Activated T-helper 17 cell treated with anti-CD3 and anti-CD28 coated beads, Interleukin-2, amount 50 U/mL, for 72 hours (primary cell): ENCODE results near the gene EIF4G3. TPM values are rescaled to one million over a fixed set of nuclear protein-coding genes. Genes with fewer than 3 reads are reported as not detected.
A peak's percentile ranks its signal among the peaks of the same experiment; 100 is the strongest.
"Not testable (repeated sequence)": the region's sequence is repeated elsewhere in the genome, so short reads cannot be mapped to it uniquely, and the experiment has no call there.

ENCODE experiments used
- ATAC-seq: fragments of 150-1000 bp; cut with Tn5 transposase; replicated peaks from 2 replicates; pipeline ENCODE4 v1.10.0; 2021; ENCODE audit warnings: mild to moderate bottlenecking, moderate library complexity
- H3K27ac Mint-ChIP-seq: one replicate; pipeline ENCODE4 v1.8.0; 2022; ENCODE audit warnings: mixed read lengths
- H3K27me3 Mint-ChIP-seq: one replicate; pipeline ENCODE4 v1.8.0; 2022; ENCODE audit warnings: mixed read lengths
- H3K36me3 Mint-ChIP-seq: one replicate; pipeline ENCODE4 v1.8.0; 2022; ENCODE audit warnings: low read depth, mild to moderate bottlenecking, mixed read lengths
- H3K4me1 Mint-ChIP-seq: one replicate; pipeline ENCODE4 v1.8.0; 2022; ENCODE audit warnings: mixed read lengths
- H3K4me3 Mint-ChIP-seq: one replicate; pipeline ENCODE4 v1.8.0; 2022; ENCODE audit warnings: mild to moderate bottlenecking, mixed read lengths
- H3K9me3 Mint-ChIP-seq: one replicate; pipeline ENCODE4 v1.8.0; 2022; ENCODE audit warnings: mixed read lengths
- total RNA-seq, 2 donors: library from RNA; stranded (reverse); gene quantifications; one replicate each; pipeline ENCODE4 v1.2.3, GENCODE V29; 2022

The EIF4G3 gene
- total RNA-seq, 2 donors from 2014 or later: 32.9 to 56.2 TPM

DNA sequence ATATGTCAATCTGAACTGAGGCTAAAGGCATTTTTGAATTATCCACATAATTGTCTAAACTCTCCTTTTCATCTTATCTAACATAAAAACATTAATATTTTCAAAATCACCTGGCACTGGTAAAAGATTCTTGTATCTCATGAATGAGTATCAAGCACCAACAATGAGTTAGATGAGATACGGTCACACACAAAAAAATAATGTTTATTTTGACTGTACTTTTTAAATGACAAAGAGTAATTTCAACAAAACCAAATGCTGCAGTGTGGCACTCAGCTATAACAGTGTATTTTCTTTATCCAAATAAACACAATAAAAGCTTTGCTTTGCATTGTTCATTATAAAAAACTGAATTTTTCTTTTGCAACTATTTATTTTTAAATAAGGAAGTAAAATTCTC lies 59.5 kb downstream of the EIF4G3 start:
- Mint-ChIP-seq H3K27me3 (no peaks in the 10 kb centered on the region), H3K36me3 (peaks cover 6% of the 10 kb centered on the region), H3K9me3 (no peaks in the 10 kb centered on the region), H3K4me1 (no peaks in the 10 kb centered on the region), H3K27ac (no peak overlapping the region), H3K4me3 (no peak overlapping the region)
- no peak for ATAC-seq

DNA sequence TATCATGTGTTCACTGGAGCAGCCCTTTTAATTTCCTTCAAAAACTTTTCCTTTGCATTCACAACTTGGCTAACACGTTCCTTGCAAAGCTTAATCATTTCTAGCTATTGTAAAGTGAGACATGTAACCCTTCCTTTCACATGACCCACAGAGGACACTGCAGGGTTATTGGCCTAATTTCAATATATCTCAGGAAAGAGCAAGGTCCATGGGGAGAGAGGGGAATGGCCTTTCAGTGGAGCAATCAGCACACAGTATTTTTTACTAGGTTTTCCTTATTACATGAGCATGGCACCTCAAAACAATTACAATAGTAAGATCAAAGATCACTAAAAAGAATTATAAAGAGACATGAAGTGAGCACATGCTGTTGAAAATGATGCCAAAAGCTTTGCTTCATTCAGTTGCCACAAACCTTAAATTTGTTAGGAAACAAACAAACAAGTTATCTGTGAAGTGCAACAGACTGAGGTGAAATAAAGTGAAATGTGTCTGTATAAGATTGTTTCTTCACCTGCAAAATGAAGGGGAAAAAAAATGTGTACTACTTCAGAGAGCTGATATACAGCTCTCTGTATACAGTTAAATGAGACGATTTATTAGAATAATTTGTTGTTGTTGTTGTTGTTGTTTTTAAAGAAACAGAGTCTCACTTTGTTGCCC lies 61.5 kb downstream of the EIF4G3 start:
- Mint-ChIP-seq H3K9me3 (no peaks in the 10 kb centered on the region), H3K27ac (no peak overlapping the region), H3K36me3 (peaks cover 10% of the 10 kb centered on the region), H3K4me3 (no peak overlapping the region), H3K27me3 (no peaks in the 10 kb centered on the region), H3K4me1 (peaks cover 5% of the 10 kb centered on the region)
- ATAC-seq: no peak

DNA sequence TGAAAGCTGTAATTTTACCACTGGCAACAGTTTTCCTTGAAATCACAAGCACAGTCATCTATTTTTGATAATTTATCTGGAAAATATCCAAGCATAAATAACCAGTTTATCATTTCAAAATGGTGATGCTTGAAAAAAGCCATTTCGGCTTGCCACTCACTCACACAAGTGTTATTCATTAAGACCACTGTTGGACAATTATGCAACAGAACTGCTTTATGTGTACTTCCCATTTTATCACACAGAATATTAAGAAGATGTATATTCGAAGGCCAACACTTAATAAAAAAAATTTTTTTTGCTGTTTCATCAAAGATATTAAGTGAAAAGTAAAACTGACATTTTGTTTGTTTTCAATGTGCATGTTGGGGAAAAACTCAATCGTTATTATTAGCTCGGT lies 62.3 kb downstream of the EIF4G3 start:
- H3K4me1 Mint-ChIP-seq: peaks cover 5% of the 10 kb centered on the region
- no peaks in the 10 kb centered on the region for H3K27me3 Mint-ChIP-seq
- H3K36me3 Mint-ChIP-seq: peaks cover 10% of the 10 kb centered on the region
- H3K9me3 Mint-ChIP-seq: no peaks in the 10 kb centered on the region
- no peak overlapping the region for H3K4me3 Mint-ChIP-seq
- H3K27ac Mint-ChIP-seq: no peak overlapping the region
- ATAC-seq: no peak

DNA sequence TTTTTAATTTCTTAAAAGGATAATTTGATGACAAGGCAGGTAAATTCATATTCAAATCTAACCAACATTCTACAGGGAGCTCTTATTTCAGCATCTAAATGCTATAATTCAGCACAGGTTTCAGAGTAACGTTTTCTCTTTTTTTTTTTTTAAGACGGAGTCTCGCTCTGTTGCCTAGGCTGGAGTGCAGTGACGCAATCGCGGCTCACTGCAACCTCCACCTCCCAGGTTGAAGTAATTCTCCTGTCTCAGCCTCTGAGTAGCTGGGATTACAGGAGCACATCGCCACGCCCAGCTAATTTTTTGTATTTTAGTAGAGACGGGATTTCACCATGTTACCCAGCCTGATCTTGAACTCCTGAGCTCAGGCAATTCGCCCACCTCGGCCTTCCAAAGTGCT lies 66.5 kb downstream of the EIF4G3 start:
- H3K27me3 Mint-ChIP-seq: no peaks in the 10 kb centered on the region
- peaks cover 10% of the 10 kb centered on the region for H3K36me3 Mint-ChIP-seq
- peaks cover 5% of the 10 kb centered on the region for H3K4me1 Mint-ChIP-seq
- H3K4me3 Mint-ChIP-seq: no peak overlapping the region
- no peaks in the 10 kb centered on the region for H3K9me3 Mint-ChIP-seq
- ATAC-seq: no peak
- H3K27ac Mint-ChIP-seq: no peak overlapping the region

DNA sequence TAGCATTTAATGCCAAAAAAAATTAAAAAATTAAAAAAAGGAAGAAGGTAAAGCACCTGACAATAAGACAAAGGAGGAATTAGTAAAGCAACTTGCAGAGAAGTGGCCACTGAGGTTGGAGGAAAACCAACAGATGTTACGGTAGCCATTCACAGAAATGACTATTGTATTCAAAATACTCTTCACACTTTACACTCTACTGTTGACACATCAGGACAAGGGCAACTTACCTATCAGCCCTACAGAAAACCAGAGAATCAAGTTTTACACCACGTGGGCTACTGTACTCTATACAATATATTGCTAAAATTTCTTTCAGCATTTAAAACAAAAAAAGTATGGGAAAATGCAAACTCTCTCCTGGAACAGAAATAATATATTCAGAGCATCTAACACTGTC lies 70.0 kb downstream of the EIF4G3 start:
- Mint-ChIP-seq H3K27me3 (no peaks in the 10 kb centered on the region), H3K36me3 (peaks cover 24% of the 10 kb centered on the region), H3K4me1 (peaks cover 5% of the 10 kb centered on the region), H3K27ac (no peak overlapping the region), H3K4me3 (no peak overlapping the region), H3K9me3 (no peaks in the 10 kb centered on the region)
- ATAC-seq: no peak

DNA sequence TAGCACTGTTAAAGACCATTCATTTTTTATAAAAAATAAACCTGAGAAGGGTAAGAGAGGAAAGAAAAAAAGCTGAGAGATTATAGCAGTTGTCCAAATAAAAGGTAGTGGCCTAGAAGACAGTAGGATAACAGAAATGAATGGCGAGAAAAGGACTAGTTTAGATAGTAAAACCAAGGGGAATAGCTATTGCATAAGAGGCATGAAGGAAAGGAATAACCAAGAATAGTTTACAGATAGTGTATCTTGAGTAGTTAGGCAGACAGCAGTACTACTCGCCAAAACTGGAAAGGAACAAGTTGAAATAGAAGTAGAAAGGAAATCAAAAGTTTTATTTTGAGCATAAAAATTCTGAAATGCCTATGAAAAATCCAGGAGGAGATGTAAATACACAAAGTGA lies 70.5 kb downstream of the EIF4G3 start:
- Mint-ChIP-seq H3K36me3 (peaks cover 21% of the 10 kb centered on the region), H3K9me3 (no peaks in the 10 kb centered on the region), H3K27ac (no peak overlapping the region), H3K4me3 (no peak overlapping the region), H3K27me3 (no peaks in the 10 kb centered on the region), H3K4me1 (peaks cover 5% of the 10 kb centered on the region)
- ATAC-seq: no peak

DNA sequence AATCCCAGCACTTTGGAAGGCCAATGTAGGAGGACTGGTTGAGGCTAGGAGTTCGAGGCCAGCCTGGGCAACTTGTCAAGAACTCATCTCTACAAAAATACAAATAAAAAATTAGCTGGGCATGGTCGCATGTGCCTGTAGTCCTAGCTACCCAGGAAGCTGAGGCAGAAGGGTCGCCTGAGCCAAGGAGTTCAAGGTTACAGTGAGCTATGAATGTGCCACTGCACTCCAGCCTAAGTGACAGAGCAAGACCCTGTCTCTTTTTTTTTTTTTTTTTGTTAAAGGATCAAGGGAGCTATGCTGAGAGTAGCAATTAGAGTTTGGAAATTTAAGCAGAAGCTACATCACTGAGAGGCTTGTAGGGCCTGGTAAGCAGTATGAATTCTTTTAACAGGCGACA lies 70.9 kb downstream of the EIF4G3 start:
- Mint-ChIP-seq H3K9me3 (no peaks in the 10 kb centered on the region), H3K4me3 (no peak overlapping the region), H3K27me3 (no peaks in the 10 kb centered on the region), H3K4me1 (peaks cover 4% of the 10 kb centered on the region), H3K27ac (no peak overlapping the region), H3K36me3 (peaks cover 19% of the 10 kb centered on the region)
- no peak for ATAC-seq

DNA sequence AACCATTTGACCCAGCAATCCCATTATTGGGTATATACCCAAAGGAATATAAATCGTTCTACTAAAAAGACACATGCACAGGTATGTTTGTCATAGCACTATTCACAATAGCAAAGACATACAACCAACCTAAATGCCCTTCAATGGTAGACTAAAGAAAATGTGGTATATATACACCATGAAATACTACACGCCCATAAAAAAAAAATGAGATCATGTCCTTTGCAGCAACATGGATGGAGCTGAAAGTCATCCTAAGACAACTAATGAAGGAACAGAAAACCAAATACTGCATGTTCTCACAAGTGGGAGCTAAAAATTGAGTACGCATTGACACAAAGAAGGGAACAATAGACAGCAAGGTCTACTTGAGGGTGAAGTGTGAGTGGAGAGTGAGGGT lies 72.0 kb downstream of the EIF4G3 start:
- Mint-ChIP-seq H3K4me3 (no peak overlapping the region), H3K27ac (no peak overlapping the region), H3K4me1 (peaks cover 4% of the 10 kb centered on the region), H3K9me3 (no peaks in the 10 kb centered on the region), H3K27me3 (no peaks in the 10 kb centered on the region), H3K36me3 (peaks cover 21% of the 10 kb centered on the region)
- no peak for ATAC-seq

DNA sequence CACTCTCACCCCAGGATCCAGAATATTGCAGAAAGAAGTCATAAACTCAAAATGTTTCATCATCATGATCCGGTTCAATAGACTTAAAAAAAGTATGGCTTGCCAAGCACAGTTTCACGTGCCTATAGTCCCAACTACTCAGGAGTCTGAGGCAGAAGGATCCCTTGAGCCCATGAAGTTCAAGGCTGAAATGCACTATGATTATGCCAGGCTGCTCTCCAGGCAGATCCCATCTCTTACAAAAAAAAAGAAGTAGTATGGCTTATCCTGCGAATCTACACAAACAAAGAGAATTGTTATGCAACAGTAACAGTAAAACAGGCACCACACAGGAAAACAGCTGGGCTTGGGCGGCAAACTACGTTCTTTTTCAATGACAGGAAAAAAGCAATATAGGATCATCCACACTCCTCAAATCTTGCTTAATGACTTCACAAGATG lies 76.2 kb downstream of the EIF4G3 start:
- Mint-ChIP-seq H3K27ac (no peak overlapping the region), H3K4me3 (no peak overlapping the region), H3K27me3 (no peaks in the 10 kb centered on the region), H3K36me3 (peaks cover 34% of the 10 kb centered on the region), H3K9me3 (no peaks in the 10 kb centered on the region), H3K4me1 (peaks cover 4% of the 10 kb centered on the region)
- ATAC-seq: no peak

DNA sequence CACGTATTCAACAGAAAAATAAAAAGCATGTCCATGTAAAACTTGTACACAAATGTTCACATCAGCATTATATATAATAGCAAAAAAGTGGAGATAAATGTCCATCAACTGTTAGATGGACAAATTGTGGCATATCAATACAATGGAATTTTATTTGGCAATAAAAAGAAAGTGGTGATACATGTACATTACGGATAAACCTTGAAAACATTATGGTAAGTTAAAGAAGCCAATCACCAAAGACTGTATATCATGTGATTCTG lies 76.9 kb downstream of the EIF4G3 start:
- H3K9me3 Mint-ChIP-seq: no peaks in the 10 kb centered on the region
- no peaks in the 10 kb centered on the region for H3K27me3 Mint-ChIP-seq
- no peak for ATAC-seq
- H3K4me3 Mint-ChIP-seq: no peak overlapping the region
- H3K4me1 Mint-ChIP-seq: peaks cover 4% of the 10 kb centered on the region
- H3K27ac Mint-ChIP-seq: no peak overlapping the region
- peaks cover 34% of the 10 kb centered on the region for H3K36me3 Mint-ChIP-seq

DNA sequence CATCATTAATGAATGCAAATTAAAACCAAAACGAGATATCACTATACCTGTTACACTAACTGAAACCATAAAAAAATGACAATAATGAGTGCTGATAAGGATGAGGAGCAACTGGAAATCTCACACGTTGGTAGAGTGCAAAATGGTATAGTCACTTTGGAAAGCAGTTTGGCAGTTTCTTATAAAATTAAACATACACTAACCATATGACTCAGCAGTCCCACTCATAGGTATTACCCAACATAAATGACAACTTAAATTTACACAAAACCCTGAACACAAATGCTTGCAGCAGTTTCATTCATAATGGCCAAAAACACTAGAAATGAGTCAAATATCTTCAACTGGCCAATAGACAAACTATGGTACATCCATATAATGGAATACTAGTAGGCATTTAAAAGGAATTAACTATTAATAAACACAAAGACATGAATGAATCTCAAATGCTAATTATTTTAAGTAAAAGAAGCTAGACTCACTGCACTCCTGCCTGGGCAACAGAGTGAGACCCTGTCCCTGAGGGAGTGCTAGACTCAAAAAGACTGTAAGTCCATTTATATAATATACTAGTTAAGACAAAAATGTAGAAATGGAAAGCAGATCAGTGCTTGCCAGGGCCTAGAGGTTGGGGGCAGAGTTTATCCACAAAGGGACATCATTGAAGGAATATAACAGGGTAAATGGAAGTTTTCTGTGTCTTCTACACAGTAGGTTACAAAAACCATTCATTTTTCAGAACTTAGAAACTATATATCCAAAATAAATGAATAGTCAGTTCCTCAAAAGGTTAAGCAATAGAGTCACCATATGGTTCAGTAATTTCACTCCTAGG lies 77.4 kb downstream of the EIF4G3 start:
- Mint-ChIP-seq H3K27me3 (no peaks in the 10 kb centered on the region), H3K36me3 (peaks cover 30% of the 10 kb centered on the region), H3K27ac (no peak overlapping the region), H3K9me3 (no peaks in the 10 kb centered on the region), H3K4me3 (no peak overlapping the region), H3K4me1 (peaks cover 4% of the 10 kb centered on the region)
- ATAC-seq: peak; percentile 50

DNA sequence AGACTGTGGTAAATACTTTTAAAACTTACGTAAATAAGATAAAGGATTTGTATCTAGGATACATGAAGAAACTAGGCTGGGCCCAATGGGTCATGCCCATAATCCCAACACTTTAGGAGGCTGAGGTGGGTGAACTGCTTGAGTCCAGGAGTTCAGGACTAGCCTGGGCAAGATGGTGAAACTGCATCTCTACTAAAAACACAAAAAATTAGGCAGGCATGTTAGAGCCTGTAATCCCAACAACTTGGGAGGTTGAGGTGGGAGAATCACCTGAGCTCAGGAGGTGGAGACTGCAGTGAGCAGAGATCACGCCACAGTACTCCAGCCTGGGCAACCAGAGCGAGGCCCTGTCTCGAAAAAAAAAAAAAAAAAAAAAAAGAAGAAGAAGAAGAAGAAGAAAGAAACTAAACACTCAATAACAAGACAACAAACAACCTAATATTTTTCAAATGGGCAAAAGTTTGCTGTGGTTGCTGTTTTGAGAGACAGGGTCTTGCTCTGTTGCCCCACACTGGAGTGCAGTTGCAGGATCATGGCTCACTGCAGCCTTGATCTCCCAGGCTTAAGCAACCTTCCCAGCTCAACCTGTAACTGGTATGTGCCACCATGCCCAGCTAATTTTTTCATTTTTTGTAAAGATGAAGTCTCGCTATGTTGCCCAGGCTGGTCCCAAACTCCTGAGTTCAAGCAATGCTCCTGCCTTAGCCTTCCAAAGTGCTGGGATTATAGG lies 78.3 kb downstream of the EIF4G3 start:
- Mint-ChIP-seq H3K4me3 (no peak overlapping the region), H3K27me3 (no peaks in the 10 kb centered on the region), H3K27ac (no peak overlapping the region)

DNA sequence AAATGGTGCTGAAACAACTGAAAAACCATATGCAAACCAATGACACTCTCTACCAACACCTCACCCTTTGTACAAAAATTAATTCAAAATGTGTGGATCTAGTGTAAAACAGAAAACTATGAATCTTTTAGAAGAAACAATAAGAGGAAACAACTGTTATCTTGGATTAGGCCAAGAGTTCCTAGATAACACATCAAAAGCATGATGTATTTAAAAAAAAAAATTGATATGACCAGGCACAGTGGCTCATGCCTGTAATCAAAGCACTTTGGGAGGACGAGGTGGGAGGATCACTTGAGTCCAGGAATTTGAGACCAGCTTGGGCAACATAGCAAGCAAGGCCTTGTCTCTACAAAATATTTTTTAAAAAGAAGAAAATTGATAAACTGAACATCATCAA lies 79.0 kb downstream of the EIF4G3 start:
- no peak for ATAC-seq
- peaks cover 4% of the 10 kb centered on the region for H3K4me1 Mint-ChIP-seq
- H3K36me3 Mint-ChIP-seq: peaks cover 25% of the 10 kb centered on the region
- H3K27ac Mint-ChIP-seq: no peak overlapping the region
- H3K9me3 Mint-ChIP-seq: no peaks in the 10 kb centered on the region
- no peaks in the 10 kb centered on the region for H3K27me3 Mint-ChIP-seq
- no peak overlapping the region for H3K4me3 Mint-ChIP-seq

More for the DNA sequence above, 78.3 kb downstream of the EIF4G3 start:
- no peak for ATAC-seq
- H3K4me1 Mint-ChIP-seq: peaks cover 4% of the 10 kb centered on the region
- peaks cover 25% of the 10 kb centered on the region for H3K36me3 Mint-ChIP-seq
- H3K9me3 Mint-ChIP-seq: no peaks in the 10 kb centered on the region

DNA sequence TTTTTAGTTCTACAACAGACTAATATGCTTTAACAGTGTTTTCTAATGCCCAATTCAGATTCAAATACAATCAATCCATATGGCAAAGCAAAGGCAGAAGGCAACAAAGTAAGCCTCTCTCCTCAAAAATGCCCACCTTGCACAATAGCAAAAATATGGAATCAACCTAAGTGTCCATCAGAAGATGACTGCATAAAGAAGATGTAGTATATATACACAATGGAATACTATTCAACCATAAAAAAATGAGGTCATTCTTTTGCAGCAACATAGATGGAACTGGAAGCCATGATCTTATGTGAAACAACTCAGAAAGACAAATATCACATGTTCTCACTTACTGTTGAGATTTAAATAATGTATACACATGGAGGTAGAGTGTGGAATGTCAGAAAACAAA lies 80.7 kb downstream of the EIF4G3 start:
- Mint-ChIP-seq H3K27ac (no peak overlapping the region), H3K36me3 (peaks cover 24% of the 10 kb centered on the region), H3K4me3 (no peak overlapping the region), H3K27me3 (no peaks in the 10 kb centered on the region), H3K9me3 (no peaks in the 10 kb centered on the region), H3K4me1 (peaks cover 4% of the 10 kb centered on the region)
- ATAC-seq: no peak

DNA sequence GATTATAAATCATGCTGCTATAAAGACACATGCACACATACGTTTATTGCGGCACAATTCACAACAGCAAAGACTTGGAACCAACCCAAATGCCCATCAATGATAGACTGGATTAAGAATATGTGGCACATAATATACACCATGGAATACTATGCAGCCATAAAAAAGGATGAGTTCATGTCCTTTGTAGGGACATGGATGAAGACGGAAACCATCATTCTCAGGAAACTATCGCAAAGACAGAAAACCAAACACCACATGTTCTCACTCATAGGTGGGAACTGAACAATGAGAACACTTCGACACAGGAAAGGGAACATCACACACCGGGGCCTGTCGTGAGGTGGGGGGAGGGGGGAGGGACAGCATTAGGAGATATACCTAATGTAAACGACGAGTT lies 82.4 kb downstream of the EIF4G3 start:
- not testable (repeated sequence) for H3K9me3 Mint-ChIP-seq, H3K4me1 Mint-ChIP-seq, ATAC-seq, H3K27me3 Mint-ChIP-seq, H3K4me3 Mint-ChIP-seq, H3K27ac Mint-ChIP-seq
- peaks cover 20% of the 10 kb centered on the region for H3K36me3 Mint-ChIP-seq
